Smooth muscle cell (in vitro differentiated cells): Measurements from ENCODE around the gene HNF1B. TPM values are rescaled to one million over a fixed set of nuclear protein-coding genes. Genes with fewer than 3 reads are reported as not detected.

Source experiments
- DNase-seq: peaks from one replicate; lab custom pipeline; 2025; ENCODE audit not compliant: unreplicated experiment; lab: John Stamatoyannopoulos, UW
- H2AFZ ChIP-seq: fragments of 200-600 bp; sonication (generic); 2 replicates; pipeline ENCODE4 v1.6.0; 2016; ENCODE audit warnings: antibody characterized with exemption, low read depth, mild to moderate bottlenecking
- H3F3A ChIP-seq: fragments of 200-600 bp; sonication (generic); 2 replicates; pipeline ENCODE4 v1.6.0; 2017; ENCODE audit warnings: antibody characterized with exemption, low read depth
- H3K27ac ChIP-seq: fragments of 200-600 bp; sonication (generic); 2 replicates; pipeline ENCODE4 v1.5.1; 2016; ENCODE audit warnings: low read depth, mild to moderate bottlenecking
- H3K27me3 ChIP-seq: fragments of 200-600 bp; sonication (generic); 2 replicates; pipeline ENCODE4 v1.6.1; 2016; ENCODE audit warnings: low read depth, mild to moderate bottlenecking
- H3K36me3 ChIP-seq: fragments of 200-600 bp; sonication (generic); 2 replicates; pipeline ENCODE4 v1.5.1; 2016; ENCODE audit warnings: low read depth
- H3K4me1 ChIP-seq: fragments of 200-600 bp; sonication (generic); 2 replicates; pipeline ENCODE4 v1.5.1; 2016; ENCODE audit warnings: low read depth
- H3K4me2 ChIP-seq: fragments of 200-600 bp; sonication (generic); 2 replicates; pipeline ENCODE4 v1.6.0; 2016; ENCODE audit warnings: mild to moderate bottlenecking
- H3K4me3 ChIP-seq: fragments of 200-600 bp; sonication (generic); 2 replicates; pipeline ENCODE4 v1.5.1; 2016; ENCODE audit warnings: mild to moderate bottlenecking
- H3K79me2 ChIP-seq: fragments of 200-600 bp; sonication (generic); 2 replicates; pipeline ENCODE4 v1.6.0; 2016; ENCODE audit warnings: low read depth, mild to moderate bottlenecking
- H3K9ac ChIP-seq: fragments of 200-600 bp; sonication (generic); 2 replicates; pipeline ENCODE4 v1.6.0; 2016; ENCODE audit warnings: low read depth
- H3K9me3 ChIP-seq: fragments of 200-600 bp; sonication (generic); replicated peaks from 2 replicates; pipeline ENCODE4 v1.5.1; 2016; ENCODE audit warnings: low read depth
- H4K20me1 ChIP-seq: fragments of 200-600 bp; sonication (generic); 2 replicates; pipeline ENCODE4 v1.6.0; 2016; ENCODE audit warnings: low read depth
- WGBS: methylation state at CpG from one replicate; pipeline ENCODE4 v1.1.7; 2016; ENCODE audit warnings: low lambda C conversion rate; 5-methylcytosine and 5-hydroxymethylcytosine counted together
- polyA plus RNA-seq: library from polyadenylated mRNA; unstranded; fragments of >200 nt; fragmentation: Nextera tagmentation; extraction: Ambion mirVana; gene quantifications from 2 replicates; pipeline ENCODE4 v1.2.1, GENCODE V29; 2016
- total RNA-seq: library from RNA; depleted of rRNA; stranded (reverse); fragments of >200 nt; gene quantifications from 2 replicates; pipeline ENCODE4 v1.2.3, GENCODE V29; 2014
- TF ChIP-seq, protein P1 (sequence below): fragments of 200-600 bp; sonication (generic); IDR thresholded peaks from 2 replicates; pipeline ENCODE4 v1.5.1; 2017; ENCODE audit warnings: borderline replicate concordance, mild to moderate bottlenecking, antibody characterized with exemption; ENCODE audit not compliant: insufficient read depth, poor library complexity, severe bottlenecking

The HNF1B gene
- total and polyA plus RNA-seq, 2 experiments from 2014 or later, result not detected

DNA sequence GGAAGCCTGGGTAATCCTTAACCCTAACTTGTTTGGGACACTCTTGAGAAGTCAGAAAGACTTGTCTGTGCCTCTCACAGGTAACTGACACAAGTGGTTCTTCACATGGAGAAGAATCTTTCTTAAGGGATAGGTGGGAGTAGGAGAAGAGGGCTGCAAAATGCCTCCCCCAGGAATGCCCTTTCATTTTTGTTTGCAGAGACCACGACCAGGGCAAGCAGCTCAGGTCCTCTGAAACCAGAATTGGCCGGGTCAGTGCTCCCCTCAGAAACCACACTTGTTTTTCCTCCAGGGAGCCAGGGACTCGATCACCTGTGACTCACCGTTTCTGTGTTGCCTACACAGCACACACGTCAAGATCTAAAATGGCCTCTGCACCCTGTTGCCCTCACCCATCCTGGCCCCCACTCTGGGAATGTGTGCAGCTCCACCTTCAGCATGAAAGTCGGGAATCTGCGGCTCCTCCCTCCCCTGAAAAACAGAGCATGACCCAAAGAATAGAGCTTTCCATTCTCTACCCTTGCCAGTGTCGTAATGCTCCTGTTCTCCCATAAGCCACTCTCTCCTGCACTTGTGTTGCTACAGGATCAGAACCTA is 36.1 kb downstream of the HNF1B start:
- Histone ChIP-seq H3K4me2 (no peak overlapping the region), H3K4me3 (no peak overlapping the region), H3F3A (no peaks in the 10 kb centered on the region), H3K79me2 (no peaks in the 10 kb centered on the region), H2AFZ (no peak overlapping the region), H3K36me3 (no peaks in the 10 kb centered on the region), H3K9me3 (no peaks in the 10 kb centered on the region), H3K9ac (no peak overlapping the region), H3K27ac (no peak overlapping the region), H4K20me1 (no peaks in the 10 kb centered on the region), H3K27me3 (peaks cover 10% of the 10 kb centered on the region), H3K4me1 (peaks cover 3% of the 10 kb centered on the region)
- TF ChIP-seq, protein P1, sequence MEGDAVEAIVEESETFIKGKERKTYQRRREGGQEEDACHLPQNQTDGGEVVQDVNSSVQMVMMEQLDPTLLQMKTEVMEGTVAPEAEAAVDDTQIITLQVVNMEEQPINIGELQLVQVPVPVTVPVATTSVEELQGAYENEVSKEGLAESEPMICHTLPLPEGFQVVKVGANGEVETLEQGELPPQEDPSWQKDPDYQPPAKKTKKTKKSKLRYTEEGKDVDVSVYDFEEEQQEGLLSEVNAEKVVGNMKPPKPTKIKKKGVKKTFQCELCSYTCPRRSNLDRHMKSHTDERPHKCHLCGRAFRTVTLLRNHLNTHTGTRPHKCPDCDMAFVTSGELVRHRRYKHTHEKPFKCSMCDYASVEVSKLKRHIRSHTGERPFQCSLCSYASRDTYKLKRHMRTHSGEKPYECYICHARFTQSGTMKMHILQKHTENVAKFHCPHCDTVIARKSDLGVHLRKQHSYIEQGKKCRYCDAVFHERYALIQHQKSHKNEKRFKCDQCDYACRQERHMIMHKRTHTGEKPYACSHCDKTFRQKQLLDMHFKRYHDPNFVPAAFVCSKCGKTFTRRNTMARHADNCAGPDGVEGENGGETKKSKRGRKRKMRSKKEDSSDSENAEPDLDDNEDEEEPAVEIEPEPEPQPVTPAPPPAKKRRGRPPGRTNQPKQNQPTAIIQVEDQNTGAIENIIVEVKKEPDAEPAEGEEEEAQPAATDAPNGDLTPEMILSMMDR, result no peak
- 71% methylated on average over 8 of the region's 8 CpGs for WGBS
- DNase-seq, result no peak

DNA sequence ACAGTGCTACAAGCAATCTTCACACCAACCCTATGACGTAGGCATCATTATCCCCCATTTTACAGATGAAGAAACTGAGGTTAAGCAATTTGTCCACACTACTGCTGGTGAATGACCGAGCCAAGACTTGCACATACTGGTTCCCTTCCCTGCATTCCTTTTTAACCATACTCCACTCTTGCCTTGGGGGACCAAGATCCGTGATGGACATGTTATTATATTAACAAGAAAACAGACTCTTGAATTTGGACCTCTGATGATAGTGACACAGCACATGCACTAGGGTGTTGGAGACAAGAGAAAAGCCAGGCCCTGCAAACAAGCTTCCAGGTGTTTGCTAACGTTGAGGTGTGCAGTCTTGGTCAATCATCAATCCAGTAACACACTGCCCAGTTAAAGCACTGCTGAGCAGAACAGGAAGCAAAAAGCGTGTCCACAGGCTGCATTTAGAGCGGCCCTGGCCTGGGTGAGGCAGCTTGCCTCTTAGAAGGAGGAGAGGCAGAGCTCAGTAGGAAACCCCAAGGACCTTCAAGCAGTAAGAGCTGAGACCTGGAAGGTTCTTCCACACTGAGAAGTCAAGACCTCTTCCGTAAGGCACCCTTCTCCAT is 36.7 kb downstream of the HNF1B start:
- Histone ChIP-seq H3K27me3 (peaks cover 10% of the 10 kb centered on the region), H3K4me3 (no peak overlapping the region), H2AFZ (no peak overlapping the region), H3K36me3 (no peaks in the 10 kb centered on the region), H3K4me2 (no peak overlapping the region), H3F3A (no peaks in the 10 kb centered on the region), H3K27ac (no peak overlapping the region), H3K4me1 (peaks cover 3% of the 10 kb centered on the region), H4K20me1 (no peaks in the 10 kb centered on the region), H3K9ac (no peak overlapping the region), H3K79me2 (no peaks in the 10 kb centered on the region), H3K9me3 (no peaks in the 10 kb centered on the region)
- TF ChIP-seq, protein P1, result no peak
- no peak for DNase-seq
- 88% methylated on average over 7 of the region's 7 CpGs for WGBS

DNA sequence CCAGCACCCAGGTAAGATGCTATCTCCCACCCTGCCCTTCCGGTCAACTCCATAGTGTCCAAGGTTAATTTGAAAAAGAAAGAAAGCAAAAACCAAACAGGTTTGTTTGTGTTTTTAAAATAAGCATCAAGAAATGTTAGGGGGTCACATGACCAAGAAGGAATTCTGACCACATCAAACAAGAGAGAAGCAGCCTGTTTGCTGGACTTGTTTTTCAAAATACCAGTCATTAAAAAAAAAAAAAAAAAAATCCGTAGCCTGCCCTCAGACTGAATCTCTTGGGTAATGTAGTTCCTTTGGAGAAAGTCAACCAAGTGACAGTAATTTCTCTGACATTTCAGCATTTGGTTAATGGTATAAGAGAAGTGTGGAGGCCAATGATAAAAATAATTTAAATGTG is 38.4 kb downstream of the HNF1B start:
- Histone ChIP-seq H3K27ac (no peak overlapping the region), H3K9ac (no peak overlapping the region), H3K4me1 (peaks cover 3% of the 10 kb centered on the region), H3K9me3 (no peaks in the 10 kb centered on the region), H3K27me3 (peaks cover 10% of the 10 kb centered on the region), H3K36me3 (no peaks in the 10 kb centered on the region), H2AFZ (no peak overlapping the region), H3K79me2 (no peaks in the 10 kb centered on the region), H4K20me1 (no peaks in the 10 kb centered on the region), H3K4me3 (no peak overlapping the region), H3F3A (no peaks in the 10 kb centered on the region), H3K4me2 (no peak overlapping the region)
- 52% methylated on average over 2 of the region's 2 CpGs for WGBS
- no peak for DNase-seq
- TF ChIP-seq, protein P1, result no peak

DNA sequence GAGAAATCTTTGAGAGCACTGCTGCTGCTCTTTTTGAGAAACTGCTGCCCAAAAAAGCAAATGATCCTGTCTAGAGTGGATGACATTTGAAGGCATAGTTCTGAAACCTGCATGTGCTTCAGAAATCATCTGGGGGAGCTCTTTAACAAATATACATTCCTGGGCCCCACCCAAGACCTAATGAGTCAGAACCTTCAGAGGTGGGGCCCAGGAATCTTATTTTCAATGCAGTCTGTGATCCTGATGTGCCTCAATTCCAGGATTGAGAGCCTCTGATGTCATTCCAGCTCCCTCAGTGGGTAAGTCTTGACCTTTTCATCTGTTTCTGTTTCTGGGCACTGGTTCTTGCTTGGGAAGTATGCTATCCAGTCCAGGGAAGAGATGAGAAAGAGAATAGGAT is 42.3 kb downstream of the HNF1B start:
- Histone ChIP-seq H4K20me1 (no peaks in the 10 kb centered on the region), H3K4me2 (no peak overlapping the region), H3F3A (no peaks in the 10 kb centered on the region), H3K27ac (no peak overlapping the region), H3K4me3 (no peak overlapping the region), H3K79me2 (no peaks in the 10 kb centered on the region), H2AFZ (no peak overlapping the region), H3K27me3 (peaks cover 10% of the 10 kb centered on the region), H3K9me3 (no peaks in the 10 kb centered on the region), H3K4me1 (no peaks in the 10 kb centered on the region), H3K36me3 (no peaks in the 10 kb centered on the region), H3K9ac (no peak overlapping the region)
- no peak for DNase-seq
- TF ChIP-seq, protein P1, result no peak
